ENCODE results near the gene TBC1D17.

TBC1D17 gene

DNA sequence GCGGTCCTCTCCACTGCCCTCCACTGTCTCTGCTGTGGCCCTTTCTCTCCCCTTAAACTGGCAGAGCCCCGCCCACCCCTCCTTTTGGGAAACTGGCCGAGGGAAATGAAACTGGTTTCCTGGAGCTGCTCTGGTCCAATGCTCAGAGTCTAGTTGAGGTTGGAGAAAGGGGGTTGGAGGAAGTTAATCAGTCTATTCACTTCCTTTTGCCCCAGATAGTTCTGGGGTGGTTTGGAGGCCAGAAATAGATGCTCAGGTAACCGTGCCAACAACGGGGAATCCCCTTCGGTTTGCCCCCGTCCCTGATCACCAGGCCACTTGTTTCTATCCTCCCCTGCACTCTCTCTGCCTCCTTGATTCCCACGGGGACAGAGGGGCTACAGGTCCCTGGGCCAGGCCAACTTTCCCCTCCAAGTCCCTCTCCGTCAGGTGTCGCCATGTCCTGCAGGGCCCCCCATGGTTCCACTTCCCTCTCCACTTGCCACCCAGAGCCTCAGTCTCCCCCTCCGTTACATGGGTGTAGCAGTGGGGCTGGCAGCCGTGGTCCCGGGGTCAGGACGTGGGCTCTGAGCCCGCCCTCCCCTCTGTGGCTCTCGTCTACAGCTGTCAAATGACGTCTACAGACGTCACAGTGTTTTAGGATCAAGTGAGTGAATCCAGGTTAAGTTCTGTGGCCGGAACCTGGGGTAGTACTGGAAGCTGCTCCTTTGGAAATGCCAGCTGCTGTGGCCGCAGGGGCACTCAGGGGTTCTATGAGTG, 19.5 kb downstream of the TBC1D17 start, which contains the start of gene IL4I1:
Gene IL4I1, minus strand, starts transcription at position 25 of the 759 bp plus-strand sequence. CDS start 727 bp downstream, outside the sequence.
- peak; percentile 37 to 46 for DNase-seq

DNA sequence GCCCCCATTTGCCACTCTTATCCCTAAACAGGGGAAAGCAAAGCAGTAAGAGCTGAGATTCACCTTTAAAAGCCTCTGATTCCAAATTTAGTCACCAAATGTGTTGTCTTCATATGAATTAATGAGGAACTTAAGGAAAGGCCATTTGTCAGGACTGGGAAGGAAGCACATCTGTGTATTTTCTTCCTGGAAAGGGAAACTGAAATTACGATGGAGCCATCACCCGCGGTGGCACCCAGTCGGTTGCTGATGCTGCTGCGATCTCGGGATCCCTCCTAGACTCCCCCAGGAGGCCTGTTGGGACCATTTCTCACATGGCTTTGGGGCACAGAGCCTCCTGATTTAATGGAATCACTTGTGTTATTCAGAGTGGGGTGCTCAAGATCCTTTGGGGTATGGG, 26.6 kb downstream of the TBC1D17 start:
- DNase-seq: no peak

DNA sequence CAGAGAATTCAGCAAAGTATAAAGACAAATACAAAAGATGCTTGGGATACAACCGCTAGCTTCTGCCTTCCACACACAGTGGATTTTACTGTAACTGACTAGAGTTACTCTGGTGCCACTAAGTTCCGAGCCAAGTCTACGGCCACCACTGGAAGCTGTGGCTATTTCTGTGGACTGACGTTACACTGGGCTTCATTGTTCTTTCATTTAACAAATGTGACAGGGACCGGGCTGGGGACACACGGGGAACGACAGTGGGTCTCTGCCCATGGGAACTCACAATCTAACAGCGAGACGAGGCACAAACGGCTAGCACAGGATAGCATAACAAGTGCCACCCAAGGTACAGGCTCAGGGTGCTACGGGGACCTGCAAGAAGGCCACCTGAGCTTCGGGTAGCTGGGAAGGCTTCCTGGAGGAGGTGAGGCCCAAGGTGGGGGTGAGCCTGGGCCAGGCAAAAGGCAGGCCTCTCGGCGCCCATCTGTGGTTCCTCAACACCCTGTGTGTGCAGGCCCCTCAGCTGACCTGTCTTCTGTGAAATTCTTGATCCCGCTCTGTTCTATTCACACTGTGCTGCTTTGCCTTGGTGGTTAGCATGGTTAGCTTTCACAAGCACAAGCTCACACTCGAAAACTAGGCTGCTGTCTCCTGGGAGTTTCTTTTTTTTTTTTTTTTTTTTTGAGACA, 29.5 kb downstream of the TBC1D17 start:
- DNase-seq: no peak

DNA sequence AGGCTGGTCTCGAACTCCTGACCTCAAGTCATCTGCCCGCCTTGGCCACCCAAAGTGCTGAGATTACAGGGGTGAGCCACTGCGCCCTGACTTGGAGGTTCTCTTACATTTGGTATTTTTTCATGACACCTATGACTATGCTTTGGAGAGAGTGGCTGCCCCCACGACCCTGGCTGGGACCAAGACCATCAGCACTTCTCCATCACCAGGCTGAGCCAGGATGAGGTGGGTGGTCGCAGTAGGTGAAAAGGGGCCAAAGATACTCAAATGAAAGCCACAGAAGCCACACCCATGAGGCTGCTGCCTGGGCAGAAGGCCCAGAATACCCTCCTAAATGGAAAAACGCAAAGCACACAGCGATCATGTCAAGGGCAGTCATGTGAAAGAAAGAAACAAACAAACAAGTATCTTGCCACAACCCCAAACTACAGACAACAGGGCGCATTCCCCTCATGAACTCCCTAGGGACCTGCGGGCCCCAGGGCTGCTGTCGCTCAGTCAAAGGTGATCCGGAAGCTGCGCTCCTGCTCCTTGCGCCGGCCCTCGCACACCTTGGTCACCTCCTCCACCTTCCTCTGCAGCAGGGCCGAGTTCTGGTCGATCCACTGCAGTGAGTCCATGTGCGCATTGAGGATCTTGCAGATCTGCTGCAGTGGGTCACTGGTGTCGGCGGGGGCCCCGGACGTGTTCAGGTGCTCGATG, 30.4 kb downstream of the TBC1D17 start:
- no peak for DNase-seq

DNA sequence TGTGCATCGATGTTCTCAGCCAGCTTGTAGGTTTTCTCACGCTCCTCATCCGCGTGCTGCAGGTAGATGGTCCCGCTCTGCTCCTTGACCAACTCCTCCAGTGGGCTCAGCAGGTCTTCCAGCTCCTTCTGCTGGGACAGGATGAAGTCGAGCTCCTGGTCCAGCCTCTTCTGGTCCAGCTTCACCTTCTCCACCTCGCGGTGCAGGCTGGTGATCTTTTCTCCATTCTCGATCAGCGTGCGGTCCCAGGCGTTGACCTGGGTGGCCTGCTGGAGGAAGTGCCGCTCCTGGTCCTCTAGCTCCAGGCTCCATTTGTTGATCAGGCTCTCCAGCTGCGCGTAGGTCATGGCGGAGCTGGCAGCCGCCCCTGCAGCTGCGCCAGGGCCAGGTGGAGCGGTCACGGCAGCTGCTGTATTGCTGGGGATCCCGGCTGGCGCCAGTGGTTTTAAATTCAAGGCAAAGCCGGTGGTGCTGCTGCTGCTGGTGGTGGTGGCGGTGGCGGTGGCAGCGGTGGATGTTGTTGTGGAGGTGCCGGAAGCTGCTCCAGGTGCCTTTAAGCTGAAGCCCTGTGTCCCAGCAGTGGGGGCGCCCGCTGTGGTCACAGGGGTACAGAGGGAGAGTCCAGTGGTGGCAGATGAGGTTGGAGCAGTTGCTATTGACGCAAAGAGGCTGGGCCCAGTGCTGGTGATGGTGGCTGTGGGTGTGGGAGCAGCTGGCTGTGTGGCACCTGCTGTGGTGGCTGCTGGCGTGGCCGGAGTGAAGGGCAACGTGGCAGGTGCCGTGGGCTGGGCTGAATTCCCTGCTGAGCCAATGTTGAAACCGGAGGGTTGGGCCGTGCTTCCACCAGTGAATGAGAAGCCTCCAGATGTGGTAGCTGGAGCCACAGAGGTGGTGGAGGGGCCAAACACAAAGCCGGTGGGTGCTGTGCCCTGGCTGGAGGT, 31.2 kb downstream of the TBC1D17 start:
- no peak for DNase-seq

DNA sequence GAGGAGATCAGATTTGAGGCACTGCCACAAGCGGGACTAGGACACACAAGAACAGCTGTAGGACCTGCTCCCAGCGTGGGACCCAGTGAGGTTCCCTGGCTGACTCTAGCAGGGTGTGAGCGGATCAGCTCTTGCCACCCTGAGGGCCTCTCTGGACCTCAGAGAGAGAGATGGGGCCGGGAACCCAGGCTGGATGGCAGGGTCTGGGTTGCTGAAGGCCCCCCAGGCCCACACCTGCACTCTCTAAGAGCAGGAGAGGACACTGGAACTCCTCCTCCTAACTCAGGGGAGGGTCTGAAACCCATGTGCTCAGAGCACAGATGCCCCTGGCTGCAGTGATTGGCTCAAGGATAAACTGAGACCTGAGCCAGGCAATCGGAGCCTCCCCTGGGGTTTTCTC, 32.7 kb downstream of the TBC1D17 start:
- DNase-seq: no peak

DNA sequence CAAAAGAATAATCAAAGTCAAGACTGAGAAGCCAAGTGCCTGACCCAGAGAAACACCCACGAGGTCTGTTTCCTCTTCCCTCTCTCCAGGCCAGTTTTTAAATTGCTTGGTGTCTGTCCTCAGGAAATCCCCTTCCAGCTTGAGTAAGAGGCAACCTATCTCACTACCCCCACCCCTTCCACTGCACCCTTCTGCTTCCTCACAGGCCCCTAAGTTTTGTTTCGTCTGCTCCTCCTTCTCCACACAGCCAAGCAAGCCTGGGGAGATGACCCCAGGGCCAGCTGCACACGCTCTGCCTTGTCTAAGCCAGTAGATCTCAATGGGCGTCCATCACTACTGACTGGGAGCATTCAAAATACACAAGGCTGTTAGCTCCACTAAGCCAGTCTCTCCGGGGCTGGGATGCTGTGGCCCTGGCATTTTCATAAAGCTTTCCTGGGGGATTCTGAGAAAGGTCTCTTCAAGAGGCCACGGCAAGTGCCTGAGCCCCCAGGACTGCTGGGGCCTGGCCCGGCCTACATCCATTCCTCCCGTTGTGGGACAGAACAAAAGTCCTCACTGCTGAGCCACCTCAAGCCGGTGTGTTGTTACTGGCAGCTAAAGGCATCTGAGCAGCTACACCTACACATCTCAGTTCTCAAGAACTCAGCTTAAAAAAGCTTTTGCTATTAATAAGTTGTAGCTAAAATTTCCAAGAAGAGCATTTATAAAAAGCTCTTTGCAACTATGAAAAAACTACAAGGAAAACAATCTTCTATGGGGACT, 34.1 kb downstream of the TBC1D17 start:
- DNase-seq: peak in 1 of 2 donors; percentile 28

DNA sequence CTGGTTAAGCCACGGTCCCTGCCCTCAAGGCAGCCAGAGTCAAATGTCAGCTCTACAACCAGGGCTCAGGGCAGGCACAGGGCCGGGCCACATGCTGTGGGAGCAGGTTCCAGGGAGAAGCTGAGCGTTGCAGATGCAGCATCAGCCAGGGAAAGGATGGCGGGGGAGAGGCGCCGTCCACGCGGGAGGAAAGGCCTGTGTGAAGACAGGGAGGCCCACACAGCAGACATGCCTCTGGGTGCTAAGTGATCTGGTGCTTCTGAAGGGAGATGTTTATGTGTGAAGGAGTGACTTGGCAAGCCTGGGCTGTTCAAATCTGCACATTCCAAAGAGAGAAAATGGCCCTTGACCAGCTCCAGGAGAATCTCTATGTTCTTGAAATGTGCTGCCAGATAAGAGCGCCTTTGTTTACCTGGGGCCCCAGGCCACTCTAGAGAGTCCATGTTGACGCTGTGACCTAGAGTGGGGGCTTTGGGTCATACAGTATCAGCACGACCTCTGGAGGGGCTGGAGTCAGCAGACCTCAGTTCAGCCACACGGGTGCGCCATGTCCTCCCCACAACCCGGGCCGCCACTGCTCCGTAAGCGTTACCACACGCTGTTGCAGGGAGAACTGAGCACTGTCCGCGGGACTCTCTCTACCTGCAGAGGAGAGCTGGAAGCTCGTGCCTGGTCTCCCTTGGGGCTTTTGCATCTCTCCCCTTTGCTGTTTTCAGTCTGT, 35.6 kb downstream of the TBC1D17 start:
- no peak for DNase-seq

DNA sequence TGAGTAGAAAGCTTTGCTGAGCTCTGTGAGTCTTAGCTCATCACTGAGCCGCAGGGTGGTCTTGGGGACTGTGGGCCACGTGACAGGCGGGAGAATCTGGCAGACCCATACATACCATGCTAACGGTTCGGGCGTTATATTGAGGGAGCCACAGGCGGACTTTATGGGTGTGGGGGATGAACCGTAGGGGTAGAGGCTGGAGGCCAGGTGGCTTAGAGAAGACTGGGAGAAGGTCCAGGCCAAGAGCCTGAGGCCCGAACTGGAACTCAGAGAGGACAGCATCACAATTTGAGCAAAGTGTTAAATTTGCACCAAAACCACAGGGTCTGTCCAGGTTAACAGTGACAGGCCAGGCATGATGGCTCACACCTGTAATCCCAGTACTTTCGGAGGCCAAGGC, 36.2 kb downstream of the TBC1D17 start:
- DNase-seq: no peak

DNA sequence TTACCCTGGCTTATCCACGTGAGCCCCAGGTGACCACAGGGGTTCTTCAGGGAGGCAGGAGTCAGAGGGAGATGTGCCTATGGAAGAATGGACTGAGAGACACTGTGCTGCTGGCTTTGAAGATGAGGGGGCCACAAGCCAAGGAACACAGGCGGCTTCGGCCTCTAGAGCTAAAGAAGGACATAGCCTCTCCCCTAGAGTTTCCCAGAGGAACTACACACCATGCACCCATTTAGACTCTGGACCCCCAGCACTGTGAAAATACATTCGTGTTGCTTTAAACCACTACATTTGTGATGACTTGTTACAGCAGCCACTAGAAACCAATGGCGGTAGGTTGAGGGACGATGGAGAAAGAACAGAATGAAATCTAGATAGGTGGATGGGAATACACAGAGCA, 37.8 kb downstream of the TBC1D17 start:
- no peak for DNase-seq

DNA sequence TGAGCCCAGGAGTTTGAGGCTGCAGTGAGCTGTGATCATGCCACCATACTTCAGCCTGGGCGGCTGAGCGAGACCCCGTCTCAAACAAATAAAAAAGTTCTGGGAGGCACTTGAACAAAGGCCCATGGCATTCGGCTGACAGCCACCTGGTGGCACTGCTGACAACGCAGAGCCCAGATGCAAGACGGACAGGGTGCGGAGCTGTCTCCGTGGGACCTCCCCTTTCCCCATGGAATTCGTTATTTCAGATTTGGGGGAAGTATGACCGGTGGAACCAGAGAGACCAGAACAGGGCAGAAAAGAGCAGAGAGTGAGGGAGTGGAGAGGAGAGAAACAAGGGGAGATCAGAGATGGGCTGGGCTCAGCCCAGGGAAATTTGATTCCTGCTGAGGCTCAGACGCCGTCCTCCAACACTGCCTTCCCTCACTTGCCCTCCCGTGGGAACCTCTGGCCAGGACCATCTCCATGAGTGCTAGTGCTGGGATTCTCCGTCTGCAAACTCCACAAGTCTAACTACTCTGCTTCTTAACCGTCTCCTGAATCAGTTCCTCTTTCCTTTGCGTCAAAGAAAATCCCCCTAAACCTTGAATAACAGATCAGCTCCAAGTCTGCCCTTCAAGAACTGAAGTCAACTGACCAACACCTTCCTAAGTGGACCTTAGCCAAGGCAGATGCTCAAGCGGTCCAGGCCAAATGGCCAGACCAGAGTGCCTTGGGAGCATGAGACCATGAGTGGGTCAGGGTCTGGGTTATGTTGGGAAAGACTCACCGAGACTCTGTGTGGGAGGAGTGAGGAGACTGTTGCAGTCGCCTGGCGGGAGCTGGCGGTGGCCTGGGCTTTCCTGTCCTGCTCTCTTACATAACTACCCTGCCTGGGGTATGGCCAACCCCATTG, 39.6 kb downstream of the TBC1D17 start:
- DNase-seq: no peak

DNA sequence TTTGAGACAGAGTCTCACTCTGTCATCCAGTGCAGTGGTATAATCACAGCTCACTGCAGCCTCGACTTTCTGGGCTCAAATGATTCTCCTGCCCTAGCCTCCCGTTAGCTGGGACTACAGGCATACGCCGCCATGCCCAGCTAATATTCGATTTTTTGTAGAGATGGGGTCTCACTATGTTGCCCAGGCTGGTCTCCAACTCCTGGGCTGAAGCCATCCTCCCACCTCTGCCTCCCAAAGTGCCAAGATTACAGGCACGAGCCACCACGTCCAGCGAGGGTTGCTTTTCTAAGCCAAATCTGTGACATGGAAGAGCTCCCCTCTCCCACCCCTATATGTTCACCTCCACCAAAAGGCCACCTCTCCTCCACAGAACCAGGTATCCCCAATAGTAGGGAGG, 40.6 kb downstream of the TBC1D17 start:
- no peak for DNase-seq

DNA sequence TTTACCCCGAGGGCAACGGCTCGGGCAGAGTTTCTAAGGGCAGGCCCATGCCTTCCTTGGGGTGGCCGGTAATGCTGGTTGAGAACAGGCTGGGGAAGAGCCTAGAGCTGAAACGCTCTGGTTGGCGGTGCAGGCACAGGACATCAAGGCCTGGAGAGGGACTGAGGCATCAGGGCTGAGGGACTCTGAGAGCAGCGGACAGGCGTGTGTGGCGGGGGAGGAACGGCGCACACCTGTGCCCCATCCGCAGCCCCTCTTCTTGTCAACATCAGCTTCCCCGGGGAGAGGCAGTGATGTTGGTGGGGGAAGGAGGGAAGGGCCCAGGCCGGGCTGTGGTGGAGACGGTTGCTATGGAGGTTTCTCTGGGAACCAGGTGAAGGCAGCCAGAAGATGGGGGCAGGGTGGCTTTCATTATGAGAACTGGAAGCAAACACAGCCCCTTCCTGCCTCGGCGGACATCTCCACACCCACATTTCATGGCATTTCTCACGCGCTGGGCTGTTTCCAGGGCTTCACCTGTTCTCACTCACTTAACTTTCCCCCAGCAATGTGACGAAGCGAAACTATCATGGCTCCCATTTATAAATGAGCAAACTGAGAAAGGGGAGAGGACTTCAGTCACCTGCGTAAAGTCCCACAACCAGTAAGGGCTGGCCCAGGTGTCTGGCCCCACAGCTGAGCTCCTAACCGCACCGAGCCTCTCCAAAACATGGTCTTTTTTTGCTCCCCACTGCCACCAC, 43.3 kb downstream of the TBC1D17 start:
- no peak for DNase-seq

DNA sequence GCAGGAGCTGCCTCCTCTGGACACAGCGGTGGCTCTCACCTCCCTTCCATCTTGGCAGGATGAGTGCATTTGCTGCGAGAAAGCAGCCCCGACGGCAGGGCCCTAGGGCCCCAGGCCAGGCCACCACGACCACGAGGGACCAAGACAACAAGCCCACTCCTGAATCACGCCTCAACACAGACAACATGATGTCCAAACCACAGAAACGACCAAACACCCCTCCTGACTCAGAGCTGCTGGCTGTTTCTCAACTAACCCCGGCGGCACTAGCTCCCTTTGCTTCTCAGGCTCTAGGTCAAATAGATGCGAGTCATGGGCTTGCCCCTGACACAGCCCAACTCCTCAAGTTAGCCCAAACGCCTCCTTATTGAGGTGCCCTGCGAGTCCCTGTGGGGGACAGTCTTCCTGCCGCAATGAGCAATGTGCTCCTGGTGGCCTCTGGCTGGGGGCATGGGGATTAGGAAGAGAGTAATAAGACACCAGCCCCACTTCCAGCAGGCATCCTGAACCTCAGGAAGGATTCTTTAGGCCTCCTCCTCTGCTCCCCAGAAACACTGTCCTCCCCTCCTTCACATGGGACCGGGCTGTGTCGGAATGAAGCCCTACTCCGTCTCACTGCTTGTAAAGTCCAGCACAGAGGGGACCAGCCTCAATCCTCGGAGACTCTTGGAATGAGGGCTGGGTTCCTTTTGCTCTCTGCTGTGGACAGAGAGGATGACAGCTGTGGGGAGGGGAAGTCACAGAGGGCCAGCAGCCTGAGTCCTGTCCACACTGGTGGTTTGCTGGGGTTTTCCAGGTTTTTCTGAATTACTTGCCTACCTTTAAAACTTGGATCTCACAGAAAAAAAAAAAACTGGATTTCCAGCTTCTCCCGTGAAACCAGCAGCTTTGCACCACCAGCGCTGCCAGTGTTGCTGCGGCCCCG, 44.6 kb downstream of the TBC1D17 start:
- DNase-seq: no peak

DNA sequence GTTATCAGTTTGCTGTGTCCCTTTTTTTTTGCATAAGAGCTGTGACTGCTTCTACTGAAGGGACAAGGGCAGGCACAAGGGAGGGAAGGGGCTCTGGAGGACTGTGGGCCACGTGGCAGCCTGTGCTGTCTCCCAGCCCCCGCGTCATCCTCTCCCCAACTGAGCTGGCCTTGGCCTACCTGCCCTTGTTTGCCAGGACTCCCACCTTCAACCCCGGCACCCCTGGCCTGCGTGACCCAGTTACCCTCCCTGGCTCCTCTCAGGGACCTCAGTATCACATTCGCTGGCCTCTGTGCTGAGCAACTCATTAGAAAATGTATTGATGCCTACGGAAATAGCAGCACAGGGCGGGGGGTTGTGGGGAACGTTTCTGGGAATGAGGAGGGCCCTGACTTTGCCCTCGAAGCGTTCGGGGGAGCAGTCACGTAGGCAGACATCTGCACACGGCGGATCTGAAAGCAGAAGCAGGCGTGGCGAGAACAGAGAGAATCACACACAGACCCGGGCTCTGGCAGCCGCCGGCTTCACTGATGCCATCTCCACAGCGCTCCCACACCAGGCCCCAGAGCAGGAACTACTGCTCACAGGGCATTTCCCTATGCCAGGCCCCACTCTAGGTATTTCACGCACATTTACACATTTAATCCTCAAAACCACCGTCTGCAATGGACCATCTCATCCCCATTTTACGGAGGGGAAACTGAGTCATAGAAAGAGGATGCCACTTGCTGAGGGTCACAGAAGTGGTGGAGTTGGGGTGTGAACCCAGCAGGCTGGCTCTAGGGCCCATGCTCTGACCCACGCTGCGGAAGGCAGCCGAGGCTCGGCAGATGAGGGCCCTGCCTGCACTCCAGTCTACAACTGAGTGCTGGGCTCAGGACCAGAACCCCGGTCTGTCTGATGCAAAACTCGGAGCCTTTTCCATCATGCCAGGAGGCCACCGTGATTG, 45.8 kb downstream of the TBC1D17 start:
- no peak for DNase-seq

DNA sequence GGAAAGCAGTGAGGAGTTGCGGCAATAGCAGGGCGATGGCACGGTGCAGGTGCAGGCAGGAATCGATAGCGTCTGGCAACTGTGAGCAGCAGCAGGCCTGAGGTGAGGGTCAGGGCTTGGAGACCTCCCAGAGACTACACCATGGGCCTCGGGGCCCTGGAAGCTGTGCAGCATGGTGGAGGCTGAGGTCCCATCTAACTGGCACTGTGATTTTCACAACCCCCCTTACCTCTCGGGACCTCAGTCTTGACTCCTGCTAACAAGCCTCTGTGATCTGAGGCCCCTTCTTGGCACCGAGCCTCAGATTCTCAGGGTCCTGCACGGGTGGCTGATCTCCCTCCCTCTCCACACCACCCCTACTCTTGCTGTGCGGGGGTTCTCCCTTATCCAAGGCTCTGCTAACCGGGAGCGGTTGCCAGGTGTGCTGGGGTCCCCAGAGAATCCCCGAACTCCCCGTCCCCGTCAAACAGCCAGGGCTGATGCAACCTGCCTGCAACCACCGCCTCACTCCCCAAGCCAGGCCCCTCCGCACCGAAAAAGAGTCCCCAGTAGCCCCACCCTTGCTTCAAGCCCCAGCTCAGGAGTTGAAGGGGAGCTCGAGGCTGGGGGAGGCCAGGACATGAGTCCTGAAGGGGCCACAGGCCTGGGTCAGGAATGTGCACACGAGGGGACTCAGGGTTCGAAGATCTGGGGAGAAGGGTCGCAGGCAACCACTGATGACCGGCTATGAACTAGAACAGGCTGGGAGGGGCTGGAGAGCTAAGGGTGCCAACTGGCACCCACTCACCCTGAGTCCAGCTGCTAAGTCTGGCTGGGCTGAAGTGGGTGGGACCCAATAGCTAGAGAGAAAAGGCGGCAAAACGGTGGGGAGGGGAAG, 46.7 kb downstream of the TBC1D17 start:
- DNase-seq: no peak
